ENCODE data around the gene QKI.

The QKI gene

DNA sequence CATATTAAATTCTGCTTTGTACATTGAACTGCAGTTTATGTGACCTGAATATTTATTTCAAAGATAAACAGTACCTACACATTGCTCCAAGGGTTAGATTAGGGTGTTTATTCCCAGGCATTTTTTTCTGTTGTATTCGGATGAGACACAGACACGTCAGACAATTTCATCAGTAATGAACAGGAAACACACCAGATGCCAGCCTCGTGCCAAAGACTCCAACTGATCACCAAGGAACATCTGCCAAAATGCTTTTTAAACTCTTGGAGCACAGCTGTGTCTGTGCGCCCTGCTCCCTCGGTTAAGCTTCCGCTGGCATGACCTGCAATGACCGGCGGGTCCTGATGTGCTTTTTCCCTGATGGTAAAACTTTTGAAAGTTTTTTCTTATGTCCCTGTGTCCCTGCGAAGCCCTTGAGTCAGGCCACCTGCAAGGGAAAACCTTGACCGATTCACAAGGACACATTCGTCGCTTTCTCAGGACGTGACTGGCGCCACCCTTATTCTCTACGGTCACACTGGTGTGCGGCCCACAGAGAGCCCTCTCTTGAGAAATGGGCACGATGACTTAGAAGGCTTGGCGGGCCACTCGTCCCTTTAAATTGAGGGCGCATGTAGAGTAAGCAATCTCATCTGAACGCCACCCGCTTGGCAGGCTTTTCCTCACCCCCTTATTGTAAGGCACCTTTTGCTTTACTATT lies 173.9 kb downstream of the QKI start:
- ChIA-PET CTCF (interaction anchor here (0.6 kb wide), 1 partner anchor 603 kb away, joined by 3 read pairs; no protein-coding TSS in a partner anchor), POLR2A (no interaction called here)
- no peaks in the 10 kb centered on the region for H3K4me1 ChIP-seq (ENCODE audit: control insufficient read depth, insufficient read depth, low read length)
- no peaks in the 10 kb centered on the region for H3K9me3 ChIP-seq (ENCODE audit: control insufficient read depth, insufficient read depth, low read depth, low read length)
- TF ChIP-seq, protein P1, sequence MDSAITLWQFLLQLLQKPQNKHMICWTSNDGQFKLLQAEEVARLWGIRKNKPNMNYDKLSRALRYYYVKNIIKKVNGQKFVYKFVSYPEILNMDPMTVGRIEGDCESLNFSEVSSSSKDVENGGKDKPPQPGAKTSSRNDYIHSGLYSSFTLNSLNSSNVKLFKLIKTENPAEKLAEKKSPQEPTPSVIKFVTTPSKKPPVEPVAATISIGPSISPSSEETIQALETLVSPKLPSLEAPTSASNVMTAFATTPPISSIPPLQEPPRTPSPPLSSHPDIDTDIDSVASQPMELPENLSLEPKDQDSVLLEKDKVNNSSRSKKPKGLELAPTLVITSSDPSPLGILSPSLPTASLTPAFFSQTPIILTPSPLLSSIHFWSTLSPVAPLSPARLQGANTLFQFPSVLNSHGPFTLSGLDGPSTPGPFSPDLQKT (IDR thresholded peaks at IDR 0.05; ENCODE audit: borderline replicate concordance, low read depth, low read length) = no peak
- TF ChIP-seq, protein P2, sequence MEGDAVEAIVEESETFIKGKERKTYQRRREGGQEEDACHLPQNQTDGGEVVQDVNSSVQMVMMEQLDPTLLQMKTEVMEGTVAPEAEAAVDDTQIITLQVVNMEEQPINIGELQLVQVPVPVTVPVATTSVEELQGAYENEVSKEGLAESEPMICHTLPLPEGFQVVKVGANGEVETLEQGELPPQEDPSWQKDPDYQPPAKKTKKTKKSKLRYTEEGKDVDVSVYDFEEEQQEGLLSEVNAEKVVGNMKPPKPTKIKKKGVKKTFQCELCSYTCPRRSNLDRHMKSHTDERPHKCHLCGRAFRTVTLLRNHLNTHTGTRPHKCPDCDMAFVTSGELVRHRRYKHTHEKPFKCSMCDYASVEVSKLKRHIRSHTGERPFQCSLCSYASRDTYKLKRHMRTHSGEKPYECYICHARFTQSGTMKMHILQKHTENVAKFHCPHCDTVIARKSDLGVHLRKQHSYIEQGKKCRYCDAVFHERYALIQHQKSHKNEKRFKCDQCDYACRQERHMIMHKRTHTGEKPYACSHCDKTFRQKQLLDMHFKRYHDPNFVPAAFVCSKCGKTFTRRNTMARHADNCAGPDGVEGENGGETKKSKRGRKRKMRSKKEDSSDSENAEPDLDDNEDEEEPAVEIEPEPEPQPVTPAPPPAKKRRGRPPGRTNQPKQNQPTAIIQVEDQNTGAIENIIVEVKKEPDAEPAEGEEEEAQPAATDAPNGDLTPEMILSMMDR (tag by site-specific recombination; IDR thresholded peaks at IDR 0.05) = no peak
- TF ChIP-seq ZNF302 (tag by site-specific recombination; IDR thresholded peaks at IDR 0.05; ENCODE audit: low read depth) = no peak
- no peak for TF ChIP-seq ZNF433 (tag by site-specific recombination; IDR thresholded peaks at IDR 0.05; ENCODE audit: low read depth)
- TF ChIP-seq, protein P3, sequence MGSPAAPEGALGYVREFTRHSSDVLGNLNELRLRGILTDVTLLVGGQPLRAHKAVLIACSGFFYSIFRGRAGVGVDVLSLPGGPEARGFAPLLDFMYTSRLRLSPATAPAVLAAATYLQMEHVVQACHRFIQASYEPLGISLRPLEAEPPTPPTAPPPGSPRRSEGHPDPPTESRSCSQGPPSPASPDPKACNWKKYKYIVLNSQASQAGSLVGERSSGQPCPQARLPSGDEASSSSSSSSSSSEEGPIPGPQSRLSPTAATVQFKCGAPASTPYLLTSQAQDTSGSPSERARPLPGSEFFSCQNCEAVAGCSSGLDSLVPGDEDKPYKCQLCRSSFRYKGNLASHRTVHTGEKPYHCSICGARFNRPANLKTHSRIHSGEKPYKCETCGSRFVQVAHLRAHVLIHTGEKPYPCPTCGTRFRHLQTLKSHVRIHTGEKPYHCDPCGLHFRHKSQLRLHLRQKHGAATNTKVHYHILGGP (tag by site-specific recombination; IDR thresholded peaks at IDR 0.05) = no peak
- TF ChIP-seq ZNF549 (tag by site-specific recombination; IDR thresholded peaks at IDR 0.05) = no peak
- TF ChIP-seq ZIC2 (tag by site-specific recombination; IDR thresholded peaks at IDR 0.05) = no peak
- no peak for TF ChIP-seq ZNF214 (tag by site-specific recombination; IDR thresholded peaks at IDR 0.05; ENCODE audit: borderline replicate concordance)
- TF ChIP-seq, protein P4, sequence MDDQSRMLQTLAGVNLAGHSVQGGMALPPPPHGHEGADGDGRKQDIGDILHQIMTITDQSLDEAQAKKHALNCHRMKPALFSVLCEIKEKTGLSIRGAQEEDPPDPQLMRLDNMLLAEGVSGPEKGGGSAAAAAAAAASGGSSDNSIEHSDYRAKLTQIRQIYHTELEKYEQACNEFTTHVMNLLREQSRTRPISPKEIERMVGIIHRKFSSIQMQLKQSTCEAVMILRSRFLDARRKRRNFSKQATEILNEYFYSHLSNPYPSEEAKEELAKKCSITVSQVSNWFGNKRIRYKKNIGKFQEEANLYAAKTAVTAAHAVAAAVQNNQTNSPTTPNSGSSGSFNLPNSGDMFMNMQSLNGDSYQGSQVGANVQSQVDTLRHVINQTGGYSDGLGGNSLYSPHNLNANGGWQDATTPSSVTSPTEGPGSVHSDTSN (CRISPR knock-in tag; IDR thresholded peaks at IDR 0.05) = no peak
- no peak for TF ChIP-seq SP2 (tag by site-specific recombination; IDR thresholded peaks at IDR 0.05)
- no peak for TF ChIP-seq BCL11A (tag by site-specific recombination; IDR thresholded peaks at IDR 0.05; ENCODE audit: low read depth)
- TF ChIP-seq, protein P5, sequence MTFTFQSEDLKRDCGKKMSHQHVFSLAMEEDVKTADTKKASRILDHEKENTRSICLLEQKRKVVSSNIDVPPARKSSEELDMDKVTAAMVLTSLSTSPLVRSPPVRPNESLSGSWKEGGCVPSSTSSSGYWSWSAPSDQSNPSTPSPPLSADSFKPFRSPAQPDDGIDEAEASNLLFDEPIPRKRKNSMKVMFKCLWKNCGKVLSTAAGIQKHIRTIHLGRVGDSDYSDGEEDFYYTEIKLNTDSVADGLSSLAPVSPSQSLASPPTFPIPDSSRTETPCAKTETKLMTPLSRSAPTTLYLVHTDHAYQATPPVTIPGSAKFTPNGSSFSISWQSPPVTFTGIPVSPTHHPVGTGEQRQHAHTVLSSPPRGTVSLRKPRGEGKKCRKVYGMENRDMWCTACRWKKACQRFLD (tag by site-specific recombination; IDR thresholded peaks at IDR 0.05) = no peak
- TF ChIP-seq ZNF23 (tag by site-specific recombination; IDR thresholded peaks at IDR 0.05; ENCODE audit: borderline replicate concordance) = no peak
- no peak for TF ChIP-seq ZNF530 (tag by site-specific recombination; IDR thresholded peaks at IDR 0.05; ENCODE audit: low read depth)
- TF ChIP-seq ZNF223 (tag by site-specific recombination; IDR thresholded peaks at IDR 0.05) = no peak
- TF ChIP-seq, protein P6, sequence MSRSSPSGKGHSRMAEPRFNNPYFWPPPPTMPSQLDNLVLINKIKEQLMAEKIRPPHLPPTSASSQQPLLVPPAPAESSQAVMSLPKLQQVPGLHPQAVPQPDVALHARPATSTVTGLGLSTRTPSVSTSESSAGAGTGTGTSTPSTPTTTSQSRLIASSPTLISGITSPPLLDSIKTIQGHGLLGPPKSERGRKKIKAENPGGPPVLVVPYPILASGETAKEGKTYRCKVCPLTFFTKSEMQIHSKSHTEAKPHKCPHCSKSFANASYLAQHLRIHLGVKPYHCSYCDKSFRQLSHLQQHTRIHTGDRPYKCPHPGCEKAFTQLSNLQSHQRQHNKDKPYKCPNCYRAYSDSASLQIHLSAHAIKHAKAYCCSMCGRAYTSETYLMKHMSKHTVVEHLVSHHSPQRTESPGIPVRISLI (tag by site-specific recombination; IDR thresholded peaks at IDR 0.05) = no peak
- no peak for TF ChIP-seq GLI4 (tag by site-specific recombination; IDR thresholded peaks at IDR 0.05)
- TF ChIP-seq GFI1B (tag by site-specific recombination; IDR thresholded peaks at IDR 0.05) = no peak
- TF ChIP-seq, protein P7, sequence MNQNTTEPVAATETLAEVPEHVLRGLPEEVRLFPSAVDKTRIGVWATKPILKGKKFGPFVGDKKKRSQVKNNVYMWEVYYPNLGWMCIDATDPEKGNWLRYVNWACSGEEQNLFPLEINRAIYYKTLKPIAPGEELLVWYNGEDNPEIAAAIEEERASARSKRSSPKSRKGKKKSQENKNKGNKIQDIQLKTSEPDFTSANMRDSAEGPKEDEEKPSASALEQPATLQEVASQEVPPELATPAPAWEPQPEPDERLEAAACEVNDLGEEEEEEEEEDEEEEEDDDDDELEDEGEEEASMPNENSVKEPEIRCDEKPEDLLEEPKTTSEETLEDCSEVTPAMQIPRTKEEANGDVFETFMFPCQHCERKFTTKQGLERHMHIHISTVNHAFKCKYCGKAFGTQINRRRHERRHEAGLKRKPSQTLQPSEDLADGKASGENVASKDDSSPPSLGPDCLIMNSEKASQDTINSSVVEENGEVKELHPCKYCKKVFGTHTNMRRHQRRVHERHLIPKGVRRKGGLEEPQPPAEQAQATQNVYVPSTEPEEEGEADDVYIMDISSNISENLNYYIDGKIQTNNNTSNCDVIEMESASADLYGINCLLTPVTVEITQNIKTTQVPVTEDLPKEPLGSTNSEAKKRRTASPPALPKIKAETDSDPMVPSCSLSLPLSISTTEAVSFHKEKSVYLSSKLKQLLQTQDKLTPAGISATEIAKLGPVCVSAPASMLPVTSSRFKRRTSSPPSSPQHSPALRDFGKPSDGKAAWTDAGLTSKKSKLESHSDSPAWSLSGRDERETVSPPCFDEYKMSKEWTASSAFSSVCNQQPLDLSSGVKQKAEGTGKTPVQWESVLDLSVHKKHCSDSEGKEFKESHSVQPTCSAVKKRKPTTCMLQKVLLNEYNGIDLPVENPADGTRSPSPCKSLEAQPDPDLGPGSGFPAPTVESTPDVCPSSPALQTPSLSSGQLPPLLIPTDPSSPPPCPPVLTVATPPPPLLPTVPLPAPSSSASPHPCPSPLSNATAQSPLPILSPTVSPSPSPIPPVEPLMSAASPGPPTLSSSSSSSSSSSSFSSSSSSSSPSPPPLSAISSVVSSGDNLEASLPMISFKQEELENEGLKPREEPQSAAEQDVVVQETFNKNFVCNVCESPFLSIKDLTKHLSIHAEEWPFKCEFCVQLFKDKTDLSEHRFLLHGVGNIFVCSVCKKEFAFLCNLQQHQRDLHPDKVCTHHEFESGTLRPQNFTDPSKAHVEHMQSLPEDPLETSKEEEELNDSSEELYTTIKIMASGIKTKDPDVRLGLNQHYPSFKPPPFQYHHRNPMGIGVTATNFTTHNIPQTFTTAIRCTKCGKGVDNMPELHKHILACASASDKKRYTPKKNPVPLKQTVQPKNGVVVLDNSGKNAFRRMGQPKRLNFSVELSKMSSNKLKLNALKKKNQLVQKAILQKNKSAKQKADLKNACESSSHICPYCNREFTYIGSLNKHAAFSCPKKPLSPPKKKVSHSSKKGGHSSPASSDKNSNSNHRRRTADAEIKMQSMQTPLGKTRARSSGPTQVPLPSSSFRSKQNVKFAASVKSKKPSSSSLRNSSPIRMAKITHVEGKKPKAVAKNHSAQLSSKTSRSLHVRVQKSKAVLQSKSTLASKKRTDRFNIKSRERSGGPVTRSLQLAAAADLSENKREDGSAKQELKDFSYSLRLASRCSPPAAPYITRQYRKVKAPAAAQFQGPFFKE (tag by site-specific recombination; IDR thresholded peaks at IDR 0.05; ENCODE audit: borderline replicate concordance) = no peak
- no peak overlapping the region for H3K4me3 ChIP-seq (ENCODE audit: low read depth, low read length)
- H3K27ac ChIP-seq (ENCODE audit: extremely low read depth, low read depth, low read length) = no peak overlapping the region
- no peaks in the 10 kb centered on the region for H3K36me3 ChIP-seq (ENCODE audit: control insufficient read depth in 2 of 2, insufficient read depth in 1 of 2, low read length in 2 of 2)

Measured in HEK293 (cell line).